ENCODE results near the gene JAZF1. TPM values are rescaled to one million over a fixed set of nuclear protein-coding genes. Genes with fewer than 3 reads are reported as not detected.

Gene JAZF1
- total and polyA plus RNA-seq, 2 of the 4 experiments (the other 2 are of a cell fraction), result 8.4 to 10.5 TPM

GRCh38 chr7:28065308-28065707 is 115.3 kb downstream of the JAZF1 start:
- H3K79me1 ChIP-seq (ENCODE audit: low read depth in 1 of 2, low read length in 2 of 2), result peaks cover 9 to 58% of the 10 kb centered on the region in 2 experiments
- H4K20me1 ChIP-seq (ENCODE audit: insufficient read depth, low read length), result peaks cover 9% of the 10 kb centered on the region; the same call in 1 of the 2 replicates
- H3K14ac ChIP-seq (replicated peaks; ENCODE audit: low read depth, low read length), result peak overlapping the region; percentile 83; the same call in 1 of the 2 replicates
- ATAC-seq (ENCODE audit: low read depth), result no peak
- TF ChIP-seq CEBPB (IDR thresholded peaks at IDR 0.05; ENCODE audit: low read depth, low read length) (peak; percentile 89), BHLHE40 (IDR thresholded peaks at IDR 0.05; ENCODE audit: low read depth, low read length) (no peak)
- 0 out of 2 replicates have a peak overlapping the region, but pooled peaks have one; percentile 36 for H3K23ac ChIP-seq (ENCODE audit: low read depth, low read length)
- H3K56ac ChIP-seq (ENCODE audit: extremely low read depth, insufficient read depth, low read length), result no peak overlapping the region
- no peak overlapping the region for H3K9ac ChIP-seq (ENCODE audit: low read depth, low read length)
- peak overlapping the region; percentile 47 for H2BK20ac ChIP-seq (ENCODE audit: low read depth, low read length)
- no peak overlapping the region for H3K4me3 ChIP-seq (ENCODE audit: insufficient read depth, low read depth, low read length)
- H3K4me2 ChIP-seq (ENCODE audit: low read depth, low read length), result no peak overlapping the region; the same call in 1 of the 2 replicates
- no peak overlapping the region for H2AK9ac ChIP-seq (replicated peaks; ENCODE audit: low read depth, low read length, poor library complexity)
- H3K9me1 ChIP-seq (ENCODE audit: insufficient read depth, low read length), result peaks cover 17% of the 10 kb centered on the region
- no peaks in the 10 kb centered on the region for H3K36me3 ChIP-seq (ENCODE audit: control insufficient read depth, insufficient read depth, low read length)
- H2BK5ac ChIP-seq (ENCODE audit: low read depth, low read length, poor library complexity, severe bottlenecking), result no peak overlapping the region
- no peaks in the 10 kb centered on the region for H3K9me3 ChIP-seq (ENCODE audit: control insufficient read depth, insufficient read depth, low read length)
- ChIA-PET CTCF (interaction anchor here (0.7 to 1.2 kb wide), 2 partner anchors 10 to 146 kb away, joined by 3 read pairs; no protein-coding TSS in a partner anchor), POLR2A (ENCODE audit: unreplicated experiment) (interaction anchor here (0.7 kb wide), 1 partner anchor 10 kb away, joined by 3 read pairs; no protein-coding TSS in a partner anchor)
- H3K4ac ChIP-seq (ENCODE audit: low read depth, low read length), result peak overlapping the region; percentile 70
- H3K27me3 ChIP-seq (ENCODE audit: control insufficient read depth, insufficient read depth, low read length), result no peaks in the 10 kb centered on the region
- 0 out of 3 replicates have a peak overlapping the region, but pooled peaks have one; percentile 45 for H2BK15ac ChIP-seq (ENCODE audit: low read depth, low read length)
- no CpG with 5 or more reads among the region's 7 CpGs for WGBS, 2 experiments (ENCODE audit: extremely low coverage in 2 of 2, insufficient read length in 1 of 2)
- peak overlapping the region; percentile 57; the same call in 1 of the 2 replicates for H2BK120ac ChIP-seq (ENCODE audit: low read depth, low read length)
- intact Hi-C loops (cut with micrococcal nuclease) (no loop called here), dilution Hi-C loops (cut with HindIII; ENCODE audit: low sequenced_read_pairs, unreplicated experiment) (no loop called here), in situ Hi-C loops (cut with MboI; ENCODE audit: low sequenced_read_pairs) (no loop called here)
- peak overlapping the region; percentile 39; the same call in 1 of the 2 replicates for H2AK5ac ChIP-seq (ENCODE audit: low read depth, low read length)
- H4K5ac ChIP-seq (ENCODE audit: low read depth, low read length), result no peak overlapping the region
- peak overlapping the region; percentile 58; the same call in 1 of the 2 replicates for H3K18ac ChIP-seq (ENCODE audit: low read depth, low read length)
- no peak overlapping the region for H2AFZ ChIP-seq (replicated peaks; ENCODE audit: low read length, poor library complexity)
- H4K8ac ChIP-seq (ENCODE audit: low read depth in 2 of 2, low read length in 2 of 2), result peak overlapping the region; percentile 13 to 47; a peak in 1 of 4 replicates
- H4K91ac ChIP-seq (ENCODE audit: insufficient read depth, low read depth, low read length), result peak overlapping the region; percentile 44
- DNase-seq, result peak; percentile 42
- peaks cover 28% of the 10 kb centered on the region for H3K4me1 ChIP-seq (ENCODE audit: control insufficient read depth, insufficient read depth, low read length)
- no TSS peak for BruUV-seq (replicated peaks)
- H3K27ac ChIP-seq (ENCODE audit: insufficient read depth, low read length), result peak overlapping the region; percentile 38; the same call in 1 of the 2 replicates

Data from IMR-90 (cell line).